Breast epithelium (tissue), 4 donors: ENCODE data around the gene LIMCH1. TPM values are rescaled to one million over a fixed set of nuclear protein-coding genes. Genes with fewer than 3 reads are reported as not detected.

Experiments
- DNase-seq, 2 donors: peaks; one replicate each; pipeline ENCODE4 v3.0.0-alpha.2; 2019; ENCODE audit warnings: low spot score in 2 of 2
- H3K27ac ChIP-seq, 2 donors: fragments of 200-600 bp; sonication (generic) in 1 of 2; one replicate each; pipeline ENCODE4 v1.5.1; 2016 to 2019; ENCODE audit warnings: mild to moderate bottlenecking in 1 of 2
- H3K27me3 ChIP-seq, 2 donors: fragments of 200-600 bp; sonication (generic) in 1 of 2; one replicate each; pipeline versions ENCODE4 v1.5.1 to v1.6.0; 2017 to 2019; ENCODE audit warnings: control low read depth in 1 of 2, mild to moderate bottlenecking in 1 of 2
- H3K36me3 ChIP-seq: fragments of 200-600 bp; one replicate; pipeline ENCODE4 v1.5.1; 2019
- H3K4me1 ChIP-seq, 2 donors: fragments of 200-600 bp; sonication (generic); one replicate each; pipeline ENCODE4 v1.5.1; 2016 to 2019; ENCODE audit warnings: control low read depth in 1 of 2
- H3K4me3 ChIP-seq, 3 donors: fragments of 200-600 bp; sonication (generic); 1 replicate in 2 of 3; 2 replicates in 1 of 3; pipeline ENCODE4 v1.5.1; 2016 to 2019; ENCODE audit warnings: mild to moderate bottlenecking in 3 of 3, moderate library complexity in 2 of 3
- H3K9me3 ChIP-seq, 2 donors: fragments of 200-600 bp; sonication (generic) in 1 of 2; one replicate each; pipeline ENCODE4 v1.5.1; 2016 to 2019; ENCODE audit warnings: control low read depth in 1 of 2
- CTCF ChIP-seq, 3 donors: fragments of 450-650 bp; IDR thresholded peaks; one replicate each; pipeline ENCODE4 v1.5.1; 2016 to 2017; ENCODE audit warnings: antibody characterized with exemption in 3 of 3, mild to moderate bottlenecking in 3 of 3, moderate library complexity in 3 of 3
- POLR2A ChIP-seq: fragments of 450-650 bp; IDR thresholded peaks from one replicate; pipeline ENCODE4 v1.6.1; 2016; ENCODE audit warnings: antibody characterized with exemption, mild to moderate bottlenecking, moderate library complexity
- POLR2AphosphoS5 ChIP-seq, 3 donors: sonication (generic); formaldehyde crosslinking; IDR thresholded peaks; one replicate each; pipeline ENCODE4 v1.6.1; 2017; ENCODE audit warnings: antibody characterized with exemption in 3 of 3
- intact Hi-C: fragments of 100-400 bp; cut with DNase I; formaldehyde crosslinking; loops from one replicate; pipeline ENCODE4 v1.15.1; 2023; ENCODE audit warnings: low total_unique reads
- total RNA-seq, 3 donors: library from RNA; depleted of rRNA; stranded (reverse); fragments of >200 nt; gene quantifications; one replicate each; pipeline ENCODE4 v1.1.0, GENCODE V29; 2016

Gene LIMCH1
- total RNA-seq, 3 donors from 2014 or later, result 34.6 to 72.2 (median 71.8) TPM

GRCh38 chr4:41512136-41512535, 25.8 kb upstream of the LIMCH1 start:
- Histone ChIP-seq H3K27me3 (no peaks in the 10 kb centered on the region), H3K27ac (no peak overlapping the region), H3K4me1 (no peaks in the 10 kb centered on the region), H3K36me3 (no peaks in the 10 kb centered on the region), H3K4me3 (no peak overlapping the region), H3K9me3 (no peaks in the 10 kb centered on the region)
- intact Hi-C loops, result no loop called here
- DNase-seq, result no peak
- TF ChIP-seq POLR2A, result no peak
- TF ChIP-seq CTCF (IDR thresholded peaks at IDR 0.05), result no peak
- TF ChIP-seq POLR2AphosphoS5 (IDR thresholded peaks at IDR 0.05), result no peak

GRCh38 chr4:41512596-41512995, 25.4 kb upstream of the LIMCH1 start:
- TF ChIP-seq POLR2A (no peak), CTCF (IDR thresholded peaks at IDR 0.05) (no peak), POLR2AphosphoS5 (IDR thresholded peaks at IDR 0.05) (no peak)
- H3K36me3 ChIP-seq, result no peaks in the 10 kb centered on the region

GRCh38 chr4:41514169-41514568, 23.8 kb upstream of the LIMCH1 start:
- intact Hi-C loops, result no loop called here
- no peak overlapping the region for H3K27ac ChIP-seq
- no peaks in the 10 kb centered on the region for H3K9me3 ChIP-seq
- no peaks in the 10 kb centered on the region for H3K36me3 ChIP-seq
- H3K27me3 ChIP-seq, result no peaks in the 10 kb centered on the region
- no peak overlapping the region for H3K4me3 ChIP-seq
- TF ChIP-seq CTCF (IDR thresholded peaks at IDR 0.05) (no peak), POLR2A (no peak), POLR2AphosphoS5 (IDR thresholded peaks at IDR 0.05) (no peak)
- DNase-seq, result no peak
- H3K4me1 ChIP-seq, result no peaks in the 10 kb centered on the region

More at GRCh38 chr4:41512596-41512995, 25.4 kb upstream of the LIMCH1 start:
- Histone ChIP-seq H3K9me3 (no peaks in the 10 kb centered on the region), H3K4me3 (no peak overlapping the region), H3K4me1 (no peaks in the 10 kb centered on the region), H3K27ac (no peak overlapping the region), H3K27me3 (no peaks in the 10 kb centered on the region)
- DNase-seq, result no peak
- intact Hi-C loops, result no loop called here

GRCh38 chr4:41514766-41515481, 23.0 kb upstream of the LIMCH1 start:
- intact Hi-C loops, result no loop called here
- no peaks in the 10 kb centered on the region for H3K4me1 ChIP-seq
- H3K27ac ChIP-seq, result no peak overlapping the region
- H3K4me3 ChIP-seq, result no peak overlapping the region
- TF ChIP-seq POLR2AphosphoS5 (IDR thresholded peaks at IDR 0.05), result no peak
- no peaks in the 10 kb centered on the region for H3K27me3 ChIP-seq
- no peaks in the 10 kb centered on the region for H3K9me3 ChIP-seq
- DNase-seq, result no peak
- no peaks in the 10 kb centered on the region for H3K36me3 ChIP-seq

- H3K27ac ChIP-seq, result no peak overlapping the region
- DNase-seq, result no peak
- H3K27me3 ChIP-seq, result no peaks in the 10 kb centered on the region
- TF ChIP-seq POLR2AphosphoS5 (IDR thresholded peaks at IDR 0.05), result no peak
- no peak for TF ChIP-seq POLR2A
- TF ChIP-seq CTCF (IDR thresholded peaks at IDR 0.05), result no peak
- no peaks in the 10 kb centered on the region for H3K4me1 ChIP-seq
- H3K36me3 ChIP-seq, result no peaks in the 10 kb centered on the region
- no peaks in the 10 kb centered on the region for H3K9me3 ChIP-seq
- H3K4me3 ChIP-seq, result no peak overlapping the region
- intact Hi-C loops, result no loop called here
These were observed 20.8 kb upstream of the LIMCH1 start for GRCh38 chr4:41517121-41517520.
